PC-3 (cell line): Measurements from ENCODE around the gene FGFRL1. TPM values are rescaled to one million over a fixed set of nuclear protein-coding genes. Genes with fewer than 3 reads are reported as not detected.
A peak's percentile ranks its signal among the peaks of the same experiment; 100 is the strongest.
"Not testable (repeated sequence)": the region's sequence is repeated elsewhere in the genome, so short reads cannot be mapped to it uniquely, and the experiment has no call there.

ENCODE experiments used
- ATAC-seq: fragments of 200-7000 bp; cut with Tn5 transposase; 2 replicates; pipeline ENCODE4 v1.9.1; 2020; ENCODE audit warnings: mild to moderate bottlenecking, moderate library complexity
- BruUV-seq: library from RNA; stranded (reverse); fragments of 400-500 nt; replicated peaks from 2 replicates; lab custom pipeline; 2021; lab: Mats Ljungman, UMichigan
- CTCF ChIA-PET: fragments of 300-600 bp; sonication (Branson Sonifier 250); formaldehyde crosslinking; loops from one replicate; lab custom pipeline; 2022; ENCODE audit warnings: antibody characterized with exemption; lab: Charles Lee
- POLR2A ChIA-PET: fragments of 300-600 bp; sonication (Branson Sonifier 250); formaldehyde crosslinking; loops from one replicate; lab custom pipeline; 2022; ENCODE audit warnings: antibody characterized with exemption; ENCODE audit not compliant: unreplicated experiment; lab: Charles Lee
- DNase-seq: peaks from one replicate; pipeline ENCODE4 v3.0.0-alpha.2; 2015
- H2AFZ ChIP-seq: fragments of 300-600 bp; sonication (generic); 2 replicates; pipeline ENCODE4 v1.6.0; 2016; ENCODE audit warnings: antibody characterized with exemption, low read length
- H3F3A ChIP-seq: fragments of 300-600 bp; sonication (generic); one replicate; pipeline ENCODE4 v1.6.0; 2017; ENCODE audit warnings: antibody characterized with exemption, low read length, control low read depth, mild to moderate bottlenecking; ENCODE audit not compliant: unreplicated experiment
- H3K27ac ChIP-seq: fragments of 300-600 bp; sonication (generic); 2 replicates; pipeline ENCODE4 v1.5.1; 2016; ENCODE audit warnings: mild to moderate bottlenecking, low read length
- H3K27me3 ChIP-seq: fragments of 300-600 bp; sonication (generic); 2 replicates; pipeline ENCODE4 v1.6.1; 2016; ENCODE audit warnings: low read length, mixed read lengths
- H3K36me3 ChIP-seq: fragments of 300-600 bp; sonication (generic); 2 replicates; pipeline ENCODE4 v1.6.1; 2016; ENCODE audit warnings: low read depth, mixed run types, low read length, mixed read lengths
- H3K4me1 ChIP-seq: fragments of 300-600 bp; sonication (generic); 2 replicates; pipeline ENCODE4 v1.5.1; 2016; ENCODE audit warnings: low read length; ENCODE audit not compliant: insufficient read depth
- H3K4me2 ChIP-seq: fragments of 300-600 bp; sonication (generic); 2 replicates; pipeline ENCODE4 v1.6.0; 2016; ENCODE audit warnings: low read length
- H3K4me3 ChIP-seq: fragments of 300-600 bp; sonication (generic); 2 replicates; pipeline ENCODE4 v1.5.1; 2016; ENCODE audit warnings: mild to moderate bottlenecking, low read length, mixed read lengths
- H3K79me2 ChIP-seq: fragments of 300-600 bp; sonication (generic); 2 replicates; pipeline ENCODE4 v1.6.1; 2017; ENCODE audit warnings: low read length, mixed read lengths
- H3K9ac ChIP-seq: fragments of 300-600 bp; sonication (generic); 2 replicates; pipeline ENCODE4 v1.6.0; 2016; ENCODE audit warnings: mild to moderate bottlenecking, low read length
- H3K9me2 ChIP-seq: fragments of 300-600 bp; sonication (generic); replicated peaks from 2 replicates; pipeline ENCODE4 v1.6.1; 2016; ENCODE audit warnings: mixed run types, low read length, mixed read lengths
- H3K9me3 ChIP-seq: fragments of 300-600 bp; sonication (generic); 2 replicates; pipeline ENCODE4 v1.6.1; 2016; ENCODE audit warnings: low read length, mixed read lengths
- H4K20me1 ChIP-seq: fragments of 300-600 bp; sonication (generic); 2 replicates; pipeline ENCODE4 v1.6.1; 2016; ENCODE audit warnings: low read length, mixed read lengths
- EZH2 ChIP-seq: fragments of 300-600 bp; sonication (generic); IDR thresholded peaks from one replicate; pipeline ENCODE4 v1.6.1; 2017; ENCODE audit warnings: antibody characterized with exemption, mild to moderate bottlenecking, low read length; ENCODE audit not compliant: unreplicated experiment
- EZH2phosphoT487 ChIP-seq: fragments of 300-600 bp; sonication (generic); IDR thresholded peaks from 2 replicates; pipeline ENCODE4 v1.6.1; 2018; ENCODE audit warnings: mild to moderate bottlenecking, antibody characterized with exemption, low read length, borderline replicate concordance
- intact Hi-C: fragments of 100-400 bp; cut with micrococcal nuclease; formaldehyde crosslinking; loops from 2 replicates; pipeline ENCODE4 v1.9.0; 2023
- total RNA-seq: library from RNA; depleted of rRNA; stranded (reverse); fragments of >200 nt; gene quantifications from 2 replicates; pipeline ENCODE4 v1.2.3, GENCODE V29; 2014
- TF ChIP-seq, protein P1 (sequence below): fragments of 300-600 bp; sonication (generic); conservative IDR thresholded peaks from 2 replicates; pipeline ENCODE4 v1.5.1; 2017; ENCODE audit warnings: antibody characterized with exemption, low read depth, mild to moderate bottlenecking, low read length

Gene FGFRL1
- total RNA-seq, 1 experiment from 2014 or later: 31.2 TPM

DNA sequence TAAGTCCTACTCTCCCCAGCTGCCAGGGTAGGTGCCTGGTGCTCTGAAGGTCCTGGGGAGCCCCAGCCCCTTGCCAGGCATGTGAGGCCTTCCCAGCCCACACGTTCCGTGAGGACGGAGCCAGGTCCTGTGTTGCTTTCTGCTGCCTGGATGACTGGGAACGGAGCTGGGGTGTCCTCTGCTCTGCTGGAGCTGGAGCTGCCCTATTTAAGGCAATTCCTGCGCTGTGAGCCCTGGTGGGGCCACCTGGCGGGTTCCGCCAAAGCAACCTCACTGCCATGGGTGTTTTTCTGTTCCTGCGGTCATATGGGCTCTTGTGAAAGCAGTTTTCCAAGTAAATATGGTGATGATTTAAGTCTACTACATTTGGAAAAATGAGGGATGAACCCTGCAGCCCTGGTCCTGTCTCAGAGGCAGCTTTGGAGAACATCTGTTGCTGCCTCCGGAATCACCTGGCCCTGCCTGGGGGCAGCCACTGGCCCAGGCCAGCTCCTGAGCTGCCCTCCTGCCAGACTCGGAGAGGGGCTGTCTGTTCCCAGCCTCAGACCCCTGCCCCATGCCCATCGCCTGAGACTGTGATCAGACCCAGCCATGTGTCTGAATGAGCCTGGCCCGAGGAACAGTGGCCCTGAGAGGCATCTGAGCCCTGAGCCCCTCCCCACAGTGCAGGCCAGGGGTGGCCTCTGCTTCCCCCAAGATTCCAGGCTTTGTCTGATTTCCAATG is 33.2 kb downstream of the FGFRL1 start:
- Histone ChIP-seq H3K27ac (peak overlapping the region; percentile 80), H3K4me3 (no peak overlapping the region), H3K9me3 (no peaks in the 10 kb centered on the region), H3K9me2 (no peaks in the 10 kb centered on the region), H3K4me1 (peaks cover 32% of the 10 kb centered on the region), H3K27me3 (no peaks in the 10 kb centered on the region), H3F3A (no peaks in the 10 kb centered on the region), H2AFZ (no peak overlapping the region), H3K4me2 (peak overlapping the region; percentile 62; the same call in 1 of the 2 replicates), H3K36me3 (no peaks in the 10 kb centered on the region), H4K20me1 (no peaks in the 10 kb centered on the region), H3K9ac (peak overlapping the region; percentile 76), H3K79me2 (no peaks in the 10 kb centered on the region)
- BruUV-seq: no TSS peak
- intact Hi-C loops: no loop called here
- TF ChIP-seq, protein P1, sequence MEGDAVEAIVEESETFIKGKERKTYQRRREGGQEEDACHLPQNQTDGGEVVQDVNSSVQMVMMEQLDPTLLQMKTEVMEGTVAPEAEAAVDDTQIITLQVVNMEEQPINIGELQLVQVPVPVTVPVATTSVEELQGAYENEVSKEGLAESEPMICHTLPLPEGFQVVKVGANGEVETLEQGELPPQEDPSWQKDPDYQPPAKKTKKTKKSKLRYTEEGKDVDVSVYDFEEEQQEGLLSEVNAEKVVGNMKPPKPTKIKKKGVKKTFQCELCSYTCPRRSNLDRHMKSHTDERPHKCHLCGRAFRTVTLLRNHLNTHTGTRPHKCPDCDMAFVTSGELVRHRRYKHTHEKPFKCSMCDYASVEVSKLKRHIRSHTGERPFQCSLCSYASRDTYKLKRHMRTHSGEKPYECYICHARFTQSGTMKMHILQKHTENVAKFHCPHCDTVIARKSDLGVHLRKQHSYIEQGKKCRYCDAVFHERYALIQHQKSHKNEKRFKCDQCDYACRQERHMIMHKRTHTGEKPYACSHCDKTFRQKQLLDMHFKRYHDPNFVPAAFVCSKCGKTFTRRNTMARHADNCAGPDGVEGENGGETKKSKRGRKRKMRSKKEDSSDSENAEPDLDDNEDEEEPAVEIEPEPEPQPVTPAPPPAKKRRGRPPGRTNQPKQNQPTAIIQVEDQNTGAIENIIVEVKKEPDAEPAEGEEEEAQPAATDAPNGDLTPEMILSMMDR: no peak
- TF ChIP-seq EZH2 (no peak), EZH2phosphoT487 (no peak)
- DNase-seq: no peak
- POLR2A ChIA-PET: no interaction called here
- CTCF ChIA-PET: no interaction called here
- ATAC-seq: no peak

DNA sequence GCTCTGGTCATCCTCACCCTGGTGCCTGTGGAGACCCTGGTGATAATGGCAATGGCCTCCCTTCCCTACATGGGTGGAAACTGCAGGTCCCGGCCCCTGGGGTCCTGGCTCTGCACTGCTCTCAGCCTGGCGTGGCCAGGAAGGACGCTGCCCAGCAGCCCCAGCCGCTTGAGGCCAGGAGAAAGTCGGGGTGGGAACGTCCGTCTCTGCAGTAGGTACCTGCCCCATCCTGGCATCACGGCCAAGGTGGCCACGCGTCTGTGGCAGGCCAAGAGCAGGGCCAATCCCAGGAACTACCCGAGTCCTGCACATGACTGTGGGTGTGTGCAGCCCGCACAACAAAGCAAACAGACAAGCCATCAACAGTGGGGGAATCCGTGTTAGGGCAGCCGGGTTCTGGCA is 33.8 kb downstream of the FGFRL1 start:
- Histone ChIP-seq H3K4me3 (no peak overlapping the region), H3K79me2 (no peaks in the 10 kb centered on the region), H3K9me2 (no peaks in the 10 kb centered on the region), H3K9ac (no peak overlapping the region), H2AFZ (no peak overlapping the region), H3K4me1 (peaks cover 27% of the 10 kb centered on the region), H3K9me3 (no peaks in the 10 kb centered on the region), H3F3A (no peaks in the 10 kb centered on the region), H3K27ac (no peak overlapping the region), H3K27me3 (no peaks in the 10 kb centered on the region), H4K20me1 (no peaks in the 10 kb centered on the region), H3K36me3 (no peaks in the 10 kb centered on the region), H3K4me2 (no peak overlapping the region)
- ATAC-seq (no peak), DNase-seq (no peak)
- no peak for TF ChIP-seq EZH2phosphoT487
- TF ChIP-seq, protein P1: no peak
- no peak for TF ChIP-seq EZH2
- no TSS peak for BruUV-seq
- POLR2A ChIA-PET: no interaction called here
- intact Hi-C loops: no loop called here
- CTCF ChIA-PET: no interaction called here

DNA sequence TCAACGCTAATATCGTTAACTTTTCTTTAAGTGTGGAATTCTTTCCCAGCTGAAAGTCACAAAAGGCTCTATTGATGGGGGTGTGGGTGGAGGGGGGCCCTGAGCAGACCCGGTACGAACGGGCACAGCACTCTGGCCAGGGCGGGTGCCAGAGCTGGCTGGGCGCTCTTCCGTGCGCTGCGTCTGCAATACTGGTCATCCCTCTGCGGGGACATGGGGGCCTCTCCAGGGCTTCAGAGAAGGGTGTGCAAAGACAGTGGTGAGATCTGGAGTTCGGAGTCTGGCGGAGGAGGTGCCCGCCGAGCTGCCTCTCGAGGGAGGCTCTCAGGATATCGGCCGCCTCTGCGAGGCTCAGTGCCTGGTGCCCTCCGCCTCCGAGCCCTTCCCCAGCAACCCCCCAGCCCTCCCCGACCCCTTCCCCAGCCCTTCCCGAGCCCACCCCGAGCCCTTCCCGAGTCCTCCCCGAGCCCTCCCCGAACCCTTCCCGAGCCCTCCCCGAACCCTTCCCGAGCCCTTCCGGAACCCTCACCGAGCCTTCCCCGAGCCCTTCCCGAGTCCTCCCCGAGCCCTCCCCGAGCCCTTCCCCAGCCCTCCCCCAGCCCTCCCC is 34.3 kb downstream of the FGFRL1 start:
- Histone ChIP-seq H3F3A (no peaks in the 10 kb centered on the region), H3K4me1 (peaks cover 26% of the 10 kb centered on the region), H3K9ac (no peak overlapping the region), H3K9me2 (no peaks in the 10 kb centered on the region), H3K27me3 (no peaks in the 10 kb centered on the region), H3K4me3 (no peak overlapping the region), H3K27ac (no peak overlapping the region), H3K4me2 (no peak overlapping the region), H3K79me2 (no peaks in the 10 kb centered on the region), H4K20me1 (no peaks in the 10 kb centered on the region), H3K36me3 (no peaks in the 10 kb centered on the region), H3K9me3 (no peaks in the 10 kb centered on the region), H2AFZ (no peak overlapping the region)
- ChIA-PET CTCF (no interaction called here), POLR2A (no interaction called here)
- intact Hi-C loops: no loop called here
- no TSS peak for BruUV-seq
- TF ChIP-seq, protein P1: no peak
- TF ChIP-seq EZH2 (no peak), EZH2phosphoT487 (no peak)
- DNase-seq (no peak), ATAC-seq (no peak)

DNA sequence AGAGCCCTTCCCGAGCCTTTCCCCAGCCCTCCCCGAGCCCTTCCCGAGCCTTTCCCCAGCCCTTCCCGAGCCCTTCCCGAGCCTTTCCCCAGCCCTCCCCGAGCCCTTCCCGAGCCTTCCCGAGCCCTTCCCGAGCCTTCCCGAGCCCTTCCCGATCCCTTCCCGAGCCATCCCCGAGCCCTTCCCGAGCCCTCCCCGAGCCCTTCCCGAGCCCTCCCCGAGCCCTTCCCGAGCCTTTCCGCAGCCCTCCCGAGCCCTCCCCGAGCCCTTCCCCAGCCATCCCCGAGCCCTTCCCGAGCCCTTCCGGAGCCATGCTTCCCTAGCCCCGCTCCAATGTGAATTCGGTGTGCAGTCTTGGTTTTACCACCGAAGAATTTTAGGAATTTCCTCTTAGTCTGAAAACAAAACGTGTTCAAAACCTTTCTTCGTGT is 35.2 kb downstream of the FGFRL1 start:
- ATAC-seq: peak; percentile 16
- peak; percentile 59 for DNase-seq
- Histone ChIP-seq H2AFZ (peak overlapping the region; percentile 82), H3K4me2 (peak overlapping the region; percentile 86), H3K4me3 (peak overlapping the region; percentile 58; the same call in 1 of the 2 replicates), H3K4me1 (peaks cover 25% of the 10 kb centered on the region)
- H3K79me2 ChIP-seq, H3K27me3 ChIP-seq, H3K36me3 ChIP-seq, CTCF ChIA-PET, H3K9me3 ChIP-seq, H3K27ac ChIP-seq, H3F3A ChIP-seq, H4K20me1 ChIP-seq, BruUV-seq, H3K9me2 ChIP-seq, H3K9ac ChIP-seq, intact Hi-C loops: not testable (repeated sequence)
- POLR2A ChIA-PET: interaction anchor here (0.6 kb wide), 1 partner anchor 16 kb away, joined by 3 read pairs; no protein-coding TSS in a partner anchor
